Epidermal melanocyte (primary cell): Measurements from ENCODE around the gene ASPG.
"Not testable (repeated sequence)": the region's sequence is repeated elsewhere in the genome, so short reads cannot be mapped to it uniquely, and the experiment has no call there.

Experiments used
- DNase-seq: peaks from one replicate; pipeline ENCODE4 v3.0.0; 2011; ENCODE audit warnings: low spot score; ENCODE audit not compliant: insufficient read length

ASPG gene

DNA sequence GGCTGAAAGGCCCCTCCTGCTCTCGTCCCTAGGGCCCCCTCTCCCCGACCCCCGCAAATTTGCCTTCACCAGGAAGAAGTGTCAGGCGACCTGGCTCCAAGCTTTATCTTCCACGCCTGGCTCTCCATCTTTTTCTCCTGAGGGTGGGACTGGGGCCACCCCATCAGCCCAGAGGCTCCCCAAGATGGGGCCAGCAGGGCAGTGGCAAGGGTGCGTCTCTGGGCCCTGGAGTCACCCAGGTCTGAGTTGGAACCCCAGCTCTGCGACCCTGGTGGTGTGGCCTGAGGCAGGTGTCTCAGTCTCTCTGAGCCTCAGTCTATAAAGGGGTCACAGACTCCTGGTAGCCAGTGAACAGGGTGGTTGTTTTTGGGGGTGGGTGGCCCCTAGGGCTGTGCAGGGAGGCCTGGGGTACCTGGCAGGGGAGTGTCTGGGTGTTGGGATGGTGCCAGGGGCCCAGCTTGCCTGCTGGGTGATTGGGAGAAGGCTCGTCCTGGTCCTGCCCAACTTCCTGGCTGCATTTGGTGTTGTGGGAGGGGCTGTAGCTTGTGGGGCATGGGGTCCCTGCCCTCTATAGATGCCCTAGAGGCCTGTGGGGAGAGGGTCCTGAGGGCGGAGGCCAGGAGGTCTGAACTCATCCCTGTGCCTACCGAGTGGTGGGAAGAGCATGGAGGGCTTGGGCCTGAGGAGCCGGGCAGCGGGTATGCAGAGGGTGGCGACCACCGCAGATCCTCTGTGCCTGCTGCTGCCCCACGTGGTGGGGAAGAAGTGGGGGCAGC is 60.5 kb downstream of the ASPG start:
- no peak for DNase-seq

DNA sequence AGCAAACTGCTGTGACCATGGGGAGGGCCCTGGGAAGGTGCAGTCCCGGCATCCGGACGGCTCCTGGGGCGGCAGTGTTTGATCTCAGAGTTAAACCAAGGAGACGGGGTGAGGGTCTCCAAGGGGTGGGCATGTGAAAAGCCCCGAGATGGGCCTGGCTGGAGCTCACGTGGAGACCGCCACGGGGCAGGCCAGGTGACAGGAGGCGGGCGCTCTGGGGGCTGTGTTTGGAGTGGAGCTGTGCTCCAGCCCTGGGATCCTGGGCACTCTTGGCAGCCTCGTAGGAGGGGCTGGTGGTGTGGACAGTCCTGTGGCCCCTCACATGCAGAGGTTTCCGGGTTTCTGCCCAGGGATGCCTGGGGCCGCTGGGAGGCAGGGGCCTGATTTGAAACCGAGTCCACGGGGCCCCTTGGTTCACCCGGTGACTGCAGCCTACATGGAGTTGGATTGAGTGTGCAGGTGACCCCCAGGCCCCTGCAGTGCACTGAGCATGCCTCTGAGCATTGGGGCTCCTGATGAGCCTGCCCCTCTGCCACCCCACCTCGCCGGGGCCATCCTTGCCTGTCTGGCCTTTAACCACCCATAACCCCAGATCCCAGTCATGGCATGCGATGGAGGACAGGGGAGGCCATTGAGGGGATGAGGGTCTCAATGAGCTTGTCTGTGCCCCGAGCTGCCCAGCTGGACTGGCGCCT is 61.3 kb downstream of the ASPG start:
- DNase-seq = no peak

DNA sequence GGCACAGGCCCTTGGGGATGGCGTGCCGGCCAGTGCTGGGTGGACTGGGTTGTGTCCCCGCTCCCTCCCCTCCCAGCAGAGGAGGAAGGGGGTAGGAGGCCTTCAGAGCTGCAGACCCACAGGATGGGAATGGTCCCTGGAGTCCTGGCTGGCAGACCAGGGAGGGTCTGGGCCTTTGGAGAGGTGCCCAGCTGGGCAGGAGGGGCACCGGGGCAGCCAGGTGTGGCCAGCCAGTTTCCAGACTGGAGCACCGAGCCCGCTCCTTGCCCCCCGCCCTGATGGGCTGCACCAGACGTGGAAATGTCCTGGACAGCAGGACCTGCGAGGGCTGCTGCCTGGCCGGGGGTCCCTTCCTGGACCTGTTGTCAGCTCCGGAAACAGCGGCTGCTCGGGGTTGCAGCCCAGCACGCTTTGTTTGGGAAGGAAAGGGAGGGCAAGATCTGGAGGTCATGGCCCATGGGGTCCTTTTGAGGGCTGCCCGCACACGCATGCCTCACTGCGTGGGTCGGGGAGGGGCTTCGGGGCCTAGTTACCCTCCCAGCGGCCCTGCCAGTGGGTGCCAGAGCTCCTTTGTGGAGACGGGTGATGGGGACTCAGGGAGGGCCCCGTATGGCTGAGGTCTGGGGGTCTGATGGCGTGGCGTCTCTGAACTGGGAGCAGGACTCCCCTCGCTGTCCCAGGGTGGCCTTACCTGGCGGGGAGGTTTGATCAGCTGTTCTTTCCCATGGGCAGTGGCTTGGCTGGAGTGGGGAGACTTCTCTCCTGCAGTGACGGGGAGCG is 62.0 kb downstream of the ASPG start:
- no peak for DNase-seq

DNA sequence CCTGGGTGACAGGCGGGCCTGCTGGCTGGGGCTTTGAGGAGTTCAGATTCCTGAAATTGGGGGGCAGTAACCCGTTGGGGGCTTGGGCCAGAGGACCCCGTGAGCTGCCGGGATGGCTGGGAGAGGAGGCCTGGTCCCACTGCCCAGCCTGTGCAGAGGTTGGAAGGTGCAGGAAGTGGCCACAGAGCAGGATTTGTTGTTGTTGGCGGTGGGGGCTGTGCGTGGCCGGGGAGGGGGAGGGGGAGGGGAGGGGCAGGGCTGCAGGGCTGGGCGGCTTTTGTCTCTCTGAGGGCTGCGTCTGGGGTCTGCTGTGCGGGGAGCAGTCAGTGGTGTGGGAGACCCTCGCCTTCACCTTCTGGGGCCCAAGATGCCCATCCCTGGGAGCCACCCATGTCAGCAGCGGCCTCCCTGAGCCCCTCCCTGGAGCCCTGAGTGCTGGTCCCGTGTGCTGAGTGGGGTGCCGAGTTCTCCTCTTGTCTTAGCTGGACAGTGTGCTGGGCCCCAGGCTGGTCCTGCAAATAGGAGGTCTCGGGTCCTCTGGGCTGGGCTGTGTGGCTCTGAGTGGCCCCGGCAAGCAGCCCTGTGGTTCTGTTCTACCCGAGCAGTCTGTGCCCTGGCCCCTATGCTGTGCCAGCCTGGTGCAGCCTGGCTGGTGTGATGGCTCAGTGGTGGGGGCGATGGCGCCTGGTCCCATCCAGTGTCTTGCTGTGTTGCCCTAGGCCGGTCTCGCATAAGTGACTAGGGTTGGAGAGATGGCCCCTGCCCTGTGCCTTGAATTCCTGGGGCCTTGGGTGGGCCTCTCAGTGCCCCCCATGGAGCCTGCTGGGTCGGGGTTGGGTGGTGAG is 63.2 kb downstream of the ASPG start:
- DNase-seq = no peak

DNA sequence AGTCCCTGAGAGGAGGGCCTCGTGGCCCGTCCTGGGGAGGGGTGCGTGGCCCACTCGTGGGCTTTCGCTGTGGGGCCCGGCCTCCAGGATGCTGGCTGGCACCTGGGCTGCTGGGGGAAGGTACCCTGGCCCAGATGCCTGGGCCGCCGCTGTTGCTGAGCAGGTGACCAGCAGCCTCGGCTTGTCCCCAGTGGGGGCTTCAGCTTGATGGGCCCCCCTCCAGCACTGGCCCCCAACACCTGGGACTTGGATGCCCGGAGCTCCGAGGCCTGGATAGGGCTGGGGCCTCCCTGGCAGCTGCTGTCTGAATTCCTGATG is 63.7 kb downstream of the ASPG start:
- no peak for DNase-seq

DNA sequence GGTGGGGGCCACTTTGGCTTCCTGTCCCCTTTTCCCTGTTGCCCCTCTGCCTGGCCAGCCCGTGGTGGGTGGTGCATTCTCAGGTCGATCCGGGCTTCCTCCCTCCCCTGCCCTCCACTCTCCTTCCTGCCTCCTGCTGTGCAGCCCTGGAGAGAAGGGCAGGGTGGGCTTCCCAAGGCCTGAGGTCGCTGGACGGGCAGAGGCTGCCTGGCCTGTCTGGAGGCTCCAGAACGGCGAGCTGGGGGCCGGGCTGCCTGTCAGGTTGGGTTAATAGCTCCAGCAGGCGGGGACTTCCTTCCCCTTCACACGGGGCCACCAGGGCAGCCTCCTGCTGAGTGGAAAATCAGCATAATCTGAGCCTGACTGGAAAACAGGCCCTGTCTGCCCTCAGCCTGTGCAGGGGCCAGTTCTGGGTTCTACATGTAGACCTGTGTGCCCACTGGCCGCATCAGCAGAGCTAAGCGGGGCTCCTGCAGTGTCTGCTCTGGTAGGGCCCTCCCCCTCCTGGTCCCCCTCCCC is 64.2 kb downstream of the ASPG start:
- no peak for DNase-seq

DNA sequence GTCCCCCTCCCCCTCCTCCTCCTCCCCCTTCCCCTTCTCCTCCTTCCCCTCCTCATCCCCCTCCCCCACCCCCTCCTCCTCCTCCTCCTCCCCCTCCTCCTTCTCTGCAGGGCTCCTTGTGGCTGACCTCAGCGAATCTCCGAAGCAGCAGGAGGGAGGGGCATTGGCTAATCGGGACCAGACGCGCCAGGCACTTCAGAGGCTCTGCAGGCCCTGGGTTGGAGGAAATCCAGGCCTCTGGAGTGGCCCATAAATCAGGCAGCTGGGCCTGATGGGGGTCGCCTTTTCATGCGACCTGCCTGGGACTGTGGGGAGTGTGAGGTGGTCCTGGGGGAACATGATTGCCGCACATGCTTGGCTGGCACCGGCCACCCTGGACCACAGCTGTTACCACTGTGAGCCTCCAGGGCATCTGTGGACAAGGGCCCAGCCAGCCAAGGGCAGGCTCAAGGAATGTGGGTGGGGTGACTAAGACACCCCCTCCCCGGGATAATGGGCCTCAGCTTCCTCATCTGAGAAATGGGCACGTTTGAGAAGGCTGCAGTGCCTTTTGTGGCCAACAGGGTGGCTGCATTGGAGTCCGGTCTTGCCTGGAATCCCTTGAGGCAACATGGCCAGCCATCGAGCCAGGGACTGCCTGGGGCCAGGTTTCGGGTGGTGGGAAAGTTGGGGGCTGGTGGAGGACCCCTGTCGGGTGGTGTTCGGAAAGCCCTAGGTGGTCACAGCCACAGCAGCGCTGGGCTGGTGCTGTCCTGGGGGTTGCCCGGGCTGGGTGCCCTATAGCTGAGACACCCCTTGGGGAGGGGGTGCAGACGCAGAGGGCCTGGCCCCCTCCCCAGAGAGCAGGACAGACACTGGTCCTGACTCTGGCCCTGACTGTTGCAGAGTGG is 64.9 kb downstream of the ASPG start:
- peak; percentile 79 for DNase-seq

DNA sequence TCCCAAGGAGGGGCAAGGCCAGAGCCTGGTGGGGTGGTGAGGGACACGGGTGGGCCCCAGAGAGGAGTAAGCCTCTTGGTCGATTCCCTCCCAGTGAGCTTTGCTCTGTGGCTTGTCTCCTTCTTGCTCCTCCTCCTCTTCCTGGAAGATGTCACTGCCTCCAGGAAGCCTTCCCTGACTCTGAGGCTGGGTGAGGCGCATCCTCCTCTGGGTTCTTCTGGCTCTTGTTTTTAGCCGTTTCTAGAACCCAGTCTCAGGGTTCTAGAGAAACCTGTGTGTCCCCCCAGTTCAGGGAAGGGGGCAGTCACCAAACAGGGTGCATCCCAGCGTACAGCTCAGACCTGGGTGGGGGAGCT is 65.5 kb downstream of the ASPG start:
- no peak for DNase-seq

DNA sequence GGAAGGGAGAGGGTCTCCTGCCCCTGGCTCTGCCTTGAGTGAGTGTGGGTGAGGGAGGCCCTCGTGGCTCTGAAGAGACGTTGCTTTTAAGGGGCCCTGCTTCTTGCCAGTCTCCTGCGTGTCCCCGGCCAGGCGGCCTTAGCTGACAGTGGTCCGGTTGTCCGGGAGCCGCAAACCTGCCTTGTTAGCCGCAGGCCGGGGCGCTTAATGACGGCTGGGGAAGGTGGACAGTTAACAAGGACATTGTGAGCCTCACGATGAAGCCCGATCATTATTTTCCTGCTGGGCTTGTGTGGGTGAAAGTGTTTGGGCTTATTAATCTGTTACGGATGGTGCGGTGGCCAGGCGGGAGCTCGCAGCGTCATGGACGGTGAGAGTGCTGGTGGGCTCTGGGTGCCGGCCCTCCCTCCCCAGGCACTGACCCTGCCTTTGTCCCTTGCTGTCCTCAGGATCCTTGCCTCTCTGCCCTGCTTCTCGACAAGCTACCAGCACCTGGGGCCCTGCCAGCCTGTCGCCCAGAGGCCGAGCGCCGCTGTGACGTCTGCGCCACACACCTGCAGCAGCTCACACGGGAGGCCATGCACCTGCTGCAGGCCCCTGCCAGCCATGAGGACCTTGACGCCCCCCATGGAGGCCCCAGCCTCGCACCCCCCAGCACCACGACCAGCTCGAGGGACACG is 66.2 kb downstream of the ASPG start:
- DNase-seq = no peak

DNA sequence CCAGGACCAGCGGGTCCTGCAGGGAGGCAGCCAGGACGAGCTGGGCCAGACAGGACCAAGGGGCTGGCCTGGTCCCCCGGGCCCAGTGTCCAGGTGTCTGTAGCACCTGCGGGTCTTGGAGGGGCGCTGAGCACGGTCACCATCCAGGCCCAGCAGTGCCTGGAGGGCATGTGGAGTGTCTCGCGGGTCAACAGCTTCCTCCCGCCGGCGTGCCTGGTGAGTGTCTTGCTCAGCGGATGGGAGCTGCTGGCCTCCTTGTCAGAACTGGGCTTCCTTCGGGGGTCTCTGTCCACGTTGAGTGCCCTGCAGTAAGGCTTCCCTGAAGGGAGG is 66.7 kb downstream of the ASPG start:
- DNase-seq = no peak

DNA sequence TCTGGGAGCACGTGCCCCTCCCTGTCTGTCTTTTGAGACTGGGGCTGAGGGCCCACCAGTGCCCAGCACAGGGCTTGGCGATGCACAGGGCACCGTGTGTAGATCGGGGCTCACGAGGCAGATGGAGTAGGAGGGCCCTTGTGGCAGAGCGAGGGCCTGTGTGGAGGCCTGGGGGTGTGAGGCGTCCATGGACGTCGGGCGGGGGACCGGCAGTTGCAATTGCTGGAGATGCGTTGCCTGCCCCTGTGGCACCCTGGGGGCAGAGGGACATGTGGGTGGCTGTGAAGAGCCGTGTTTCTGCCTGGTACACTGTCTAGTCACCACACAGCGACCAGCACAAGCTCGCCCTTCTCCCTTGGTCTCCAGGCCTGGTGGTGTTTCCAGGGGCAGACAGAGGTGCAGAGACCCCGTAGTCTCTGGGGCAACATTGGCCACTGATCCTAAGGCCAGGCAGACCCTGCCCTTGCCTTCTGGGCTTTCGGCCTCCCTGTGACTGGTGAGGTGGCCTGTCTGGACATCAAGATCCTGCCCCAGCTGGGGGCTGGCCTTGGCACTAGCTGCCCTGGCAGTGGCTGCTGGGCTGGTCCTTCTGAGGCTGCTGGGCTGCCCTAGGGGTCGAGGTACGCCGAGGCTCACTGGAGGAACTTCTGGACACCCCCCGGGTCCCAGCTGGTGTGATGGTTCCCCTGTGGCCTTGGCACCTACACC is 67.3 kb downstream of the ASPG start:
- no peak for DNase-seq

DNA sequence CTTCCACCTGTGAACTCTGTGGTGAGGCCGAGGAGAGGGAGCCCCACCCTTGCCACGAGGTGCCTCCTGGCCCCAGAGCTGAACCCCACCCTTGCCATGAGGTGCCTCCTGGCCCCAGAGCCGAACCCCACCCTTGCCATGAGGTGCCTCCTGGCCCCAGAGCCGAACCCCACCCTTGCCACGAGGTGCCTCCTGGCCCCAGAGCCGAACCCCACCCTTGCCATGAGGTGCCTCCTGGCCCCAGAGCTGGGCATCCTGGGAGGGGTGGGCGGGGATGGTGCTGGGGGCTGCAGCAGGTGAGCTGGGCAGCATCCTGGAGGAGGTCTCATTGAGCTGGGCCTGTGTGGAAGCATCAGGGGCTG is 67.9 kb downstream of the ASPG start:
- not testable (repeated sequence) for DNase-seq

DNA sequence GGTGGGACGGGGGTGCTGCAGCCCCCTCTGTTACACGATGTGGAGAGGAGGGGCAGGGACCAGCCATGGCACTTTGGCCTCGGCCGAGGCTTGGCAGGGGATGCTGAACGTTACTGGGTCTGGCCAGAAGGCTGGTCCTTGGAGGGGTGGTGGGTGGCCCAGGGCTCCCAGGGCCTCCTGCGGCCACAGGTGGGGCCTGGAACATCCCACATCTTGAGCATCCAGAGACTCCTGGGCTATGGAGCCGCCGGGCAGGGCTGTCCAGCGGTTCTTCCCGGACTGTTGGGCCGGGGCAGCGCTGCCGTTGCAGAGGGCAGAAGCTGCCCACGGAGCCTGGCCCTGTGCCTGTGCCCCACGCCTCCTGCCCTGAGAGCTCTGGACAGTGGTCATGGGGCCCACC is 68.7 kb downstream of the ASPG start:
- no peak for DNase-seq

DNA sequence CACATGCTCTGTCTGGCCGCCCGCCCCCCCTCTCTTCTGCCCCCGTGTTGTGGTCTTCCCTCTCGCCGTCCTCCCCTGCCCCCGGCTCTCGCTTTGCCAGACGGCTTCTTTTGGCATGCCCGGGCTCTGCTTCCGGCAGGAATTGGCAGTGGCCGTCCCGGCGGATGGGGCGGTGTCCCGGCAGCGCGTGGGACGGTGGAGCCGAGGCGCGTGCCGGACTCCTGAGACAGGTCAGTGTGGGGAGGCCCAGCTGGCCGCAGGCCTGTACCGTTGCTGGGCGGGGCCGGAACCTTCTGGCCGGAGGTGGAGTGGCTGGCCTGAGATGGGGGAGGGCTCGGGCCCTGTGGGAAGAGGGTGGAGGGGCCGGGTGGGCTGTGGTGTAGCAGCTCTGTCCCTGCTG is 70.0 kb downstream of the ASPG start:
- no peak for DNase-seq

DNA sequence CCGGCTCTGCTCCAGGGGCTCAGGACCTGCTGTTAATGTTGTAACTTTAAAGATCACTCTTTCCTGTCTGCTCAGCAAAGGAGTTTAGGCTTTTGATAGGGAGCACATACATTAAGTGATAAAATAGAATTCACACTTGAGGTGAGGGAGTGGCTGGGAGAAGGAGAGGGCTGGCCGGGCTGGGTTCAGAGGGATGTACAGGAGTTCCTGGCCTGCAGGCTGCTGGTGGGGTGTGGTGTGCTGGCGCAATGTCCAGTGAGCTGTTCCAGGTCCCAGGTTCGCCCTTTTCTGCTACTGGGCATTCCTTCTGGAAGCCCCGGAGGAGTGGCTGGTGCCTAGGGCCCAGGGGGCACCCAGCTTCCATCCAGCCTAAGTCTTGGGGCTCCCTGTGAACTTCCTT is 70.6 kb downstream of the ASPG start:
- DNase-seq = no peak

DNA sequence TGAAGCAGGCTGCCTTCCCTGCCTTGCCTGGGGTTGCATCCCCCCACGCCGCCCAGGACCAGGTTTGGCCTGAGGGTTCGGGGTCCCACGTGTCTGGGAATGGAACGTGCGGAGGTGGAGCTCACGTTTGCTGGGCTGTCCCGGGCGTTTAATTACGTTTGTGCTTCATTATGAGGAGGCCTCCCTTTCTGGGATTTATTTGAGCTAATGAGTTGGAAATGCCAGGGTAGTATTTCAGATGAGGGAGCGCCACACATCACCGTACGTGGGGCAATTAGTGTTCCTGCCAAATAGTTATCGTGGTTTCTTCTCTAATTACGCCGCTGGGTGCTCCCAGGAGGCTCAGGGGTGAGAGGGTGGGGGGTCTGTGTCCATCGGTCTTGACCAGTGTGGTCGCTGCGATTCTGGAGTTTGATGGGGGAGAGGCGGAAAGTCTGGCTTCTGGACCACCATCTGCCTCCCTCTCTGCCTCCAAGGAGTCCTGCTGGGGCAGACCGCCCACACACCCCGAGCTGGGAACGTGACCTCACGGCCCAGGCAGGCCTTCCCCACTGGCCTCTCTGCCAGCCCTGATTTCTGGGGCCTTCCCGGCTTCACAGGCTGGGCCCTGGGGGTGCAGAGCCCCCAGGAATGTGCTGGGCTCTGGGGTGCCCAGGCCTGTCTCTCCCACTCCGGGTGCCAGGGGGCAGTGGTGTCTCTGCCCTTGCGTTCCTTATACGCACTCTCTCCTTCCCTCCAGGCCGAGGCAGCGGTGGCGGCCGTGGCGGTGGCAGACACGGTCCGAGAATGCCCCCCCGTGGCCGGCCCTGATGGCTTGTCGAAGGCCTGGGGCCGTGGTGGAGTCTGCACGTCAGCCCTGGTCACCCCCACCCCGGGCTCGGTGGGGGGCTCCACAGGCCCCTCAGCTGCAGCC is 71.8 kb downstream of the ASPG start:
- no peak for DNase-seq

DNA sequence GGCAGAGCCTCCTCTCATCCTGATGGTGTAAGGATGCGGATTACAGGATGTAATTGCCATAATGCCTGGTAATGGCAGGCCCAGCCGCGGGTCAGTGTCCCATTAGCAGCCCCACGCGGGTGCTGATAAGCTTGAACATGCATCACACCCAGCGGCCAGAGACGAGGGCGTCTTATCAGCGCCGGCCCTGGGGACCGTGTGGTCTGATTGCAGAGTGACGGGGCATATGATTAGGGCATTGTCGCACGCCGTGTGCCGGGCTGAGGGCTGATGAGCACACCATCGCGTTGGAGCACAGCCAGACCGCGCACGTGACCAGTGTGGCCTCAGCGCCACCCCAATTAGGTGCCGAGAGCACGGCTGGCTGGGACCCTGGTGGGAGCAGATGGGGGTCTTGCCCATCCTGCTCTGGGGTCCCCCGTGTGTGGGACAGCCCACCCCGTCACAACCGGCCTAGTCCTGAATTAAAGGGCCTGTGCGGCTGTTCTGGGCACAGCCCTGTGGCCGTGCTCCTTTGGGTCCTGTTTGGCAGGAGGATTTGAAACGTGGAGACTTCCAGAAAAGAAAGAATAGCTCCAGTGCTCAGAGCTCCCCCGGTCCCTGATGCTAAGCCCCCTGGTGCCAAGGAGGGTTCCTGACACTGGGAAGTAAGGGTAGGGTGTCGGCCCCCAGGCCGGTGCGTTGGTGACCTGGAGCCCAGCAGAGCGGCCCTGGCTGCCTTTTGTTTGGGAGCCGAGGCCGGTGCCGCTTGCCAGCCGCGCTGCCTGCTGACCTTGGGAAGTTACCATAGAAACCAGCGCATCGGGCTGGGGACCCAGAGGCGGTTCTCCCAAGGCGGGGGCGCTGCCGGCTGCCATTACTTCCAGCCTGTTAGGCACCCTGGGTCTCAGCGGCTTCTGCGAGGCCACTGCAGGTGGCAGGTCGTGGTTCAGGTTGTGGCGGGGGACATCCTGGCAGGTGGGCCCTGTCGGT is 73.6 kb downstream of the ASPG start:
- DNase-seq = no peak
